ENCODE results near the gene ALOX5.
A peak's percentile ranks its signal among the peaks of the same experiment; 100 is the strongest.
"Not testable (repeated sequence)": the region's sequence is repeated elsewhere in the genome, so short reads cannot be mapped to it uniquely, and the experiment has no call there.

Gene ALOX5

DNA sequence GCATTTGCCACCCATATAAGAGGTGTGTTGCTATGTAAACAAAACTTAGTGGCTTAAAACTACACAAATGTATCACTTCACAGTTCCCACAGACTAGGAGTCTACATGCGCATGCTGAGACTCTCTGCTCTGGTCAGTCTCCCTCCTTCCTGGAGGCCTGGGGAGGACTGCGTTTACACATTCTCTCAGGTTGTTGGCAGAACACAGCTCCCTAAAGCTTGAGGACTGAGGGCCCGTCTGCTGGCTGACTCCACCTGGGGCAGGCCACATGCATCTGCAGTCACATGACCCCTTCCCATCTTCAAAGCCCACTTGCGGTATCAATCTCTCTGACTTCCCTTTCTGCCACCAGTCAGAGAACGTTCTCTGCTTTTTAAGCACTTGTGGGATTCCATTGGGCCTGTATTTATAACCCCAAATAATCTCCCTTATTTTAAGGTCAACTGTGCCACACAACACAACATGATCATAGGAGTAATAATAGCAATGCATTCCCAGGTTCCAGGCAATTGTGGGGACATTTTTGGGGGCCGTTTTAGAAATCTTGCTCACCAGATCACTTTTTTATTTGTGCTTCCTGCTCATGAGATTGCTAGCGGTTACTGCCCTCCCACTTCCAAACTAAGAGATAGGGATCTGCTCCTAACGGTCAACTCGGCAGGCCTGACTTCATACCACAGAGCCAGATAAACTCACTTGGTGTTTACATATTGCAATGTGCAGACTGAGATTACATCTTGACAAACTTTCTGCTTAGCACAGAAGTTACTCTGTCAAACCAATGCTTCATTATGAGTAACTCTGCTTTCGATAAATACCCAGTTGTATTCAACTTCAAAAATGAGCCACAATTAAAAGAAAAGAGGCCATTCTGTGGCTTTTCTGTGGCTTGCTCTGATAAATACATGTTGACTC lies 96.3 kb downstream of the ALOX5 start:
- peak in 4 of 5 donors; percentile 20 to 72 (median 38) for DNase-seq

DNA sequence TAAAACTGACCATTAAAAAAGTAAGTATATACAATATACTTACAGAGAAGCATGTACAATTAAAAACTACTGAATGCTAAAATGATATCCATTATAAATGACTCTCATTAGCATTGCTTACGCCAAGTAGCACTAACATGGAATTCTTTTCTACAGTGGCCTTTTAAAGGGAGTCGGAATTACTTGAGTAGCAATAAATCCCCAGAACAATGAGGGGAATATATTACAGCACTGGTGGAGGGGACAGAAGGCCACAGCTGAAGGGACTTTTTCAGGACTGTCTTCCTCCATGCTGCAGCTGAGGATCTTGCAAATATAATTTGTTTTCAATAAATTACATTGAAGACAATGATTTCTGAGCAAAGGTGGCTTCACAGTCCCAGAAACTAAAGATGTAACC lies 97.0 kb downstream of the ALOX5 start:
- DNase-seq: no peak

DNA sequence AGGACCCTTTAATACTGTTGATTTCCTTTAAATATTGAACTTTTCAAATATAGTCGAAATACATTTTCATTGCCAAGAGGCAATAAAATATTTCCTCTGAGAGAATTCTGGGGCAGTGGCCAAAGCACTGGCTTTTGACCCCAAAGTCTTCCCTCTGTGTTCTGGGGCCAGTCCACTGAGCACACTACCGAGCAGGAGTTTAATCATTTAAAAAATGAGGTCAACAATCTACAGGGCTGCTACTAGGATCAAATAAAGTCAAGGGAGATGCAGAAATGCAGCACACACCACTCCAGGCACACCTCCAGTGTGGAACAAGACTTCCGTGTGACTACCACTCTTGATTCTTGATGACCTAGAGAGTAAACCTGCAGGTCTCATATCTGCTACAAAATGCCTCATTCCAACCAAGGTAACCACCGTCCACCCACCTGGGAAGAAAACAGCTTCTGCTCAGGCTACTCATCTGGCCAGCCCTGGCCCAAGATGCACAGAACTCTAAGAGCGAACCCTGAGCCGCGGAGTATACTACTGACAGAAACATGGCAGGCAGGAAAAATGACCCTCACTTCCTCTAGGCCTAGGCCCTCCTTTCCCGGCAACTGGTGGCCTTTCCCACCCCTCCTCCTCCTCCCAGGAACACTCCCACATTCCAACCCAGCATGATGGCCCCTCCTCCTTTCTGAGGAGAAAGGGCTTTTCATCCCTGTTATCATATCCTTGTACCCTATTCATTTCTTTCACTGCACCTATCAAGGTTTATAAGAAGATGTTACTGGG lies 97.7 kb downstream of the ALOX5 start:
- DNase-seq: no peak

DNA sequence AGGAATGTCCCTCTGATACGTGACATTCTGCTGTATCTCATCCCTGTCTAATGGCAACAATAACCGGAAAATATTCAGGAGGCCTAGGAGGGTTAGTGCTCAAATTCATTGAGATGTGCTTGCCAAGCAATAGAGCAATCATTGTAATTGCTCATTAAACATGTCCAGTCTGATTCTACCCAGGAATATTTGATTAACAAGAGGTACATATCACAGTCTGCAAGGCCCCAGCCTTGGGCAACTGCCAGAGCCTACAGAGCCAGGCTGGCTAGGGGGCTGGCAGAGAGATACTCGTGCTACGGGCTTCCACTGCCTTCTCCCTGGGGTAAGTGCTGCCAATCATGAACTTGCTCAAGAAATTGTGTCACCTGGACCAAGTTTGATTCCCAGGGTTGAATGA lies 99.1 kb downstream of the ALOX5 start:
- DNase-seq: no peak

DNA sequence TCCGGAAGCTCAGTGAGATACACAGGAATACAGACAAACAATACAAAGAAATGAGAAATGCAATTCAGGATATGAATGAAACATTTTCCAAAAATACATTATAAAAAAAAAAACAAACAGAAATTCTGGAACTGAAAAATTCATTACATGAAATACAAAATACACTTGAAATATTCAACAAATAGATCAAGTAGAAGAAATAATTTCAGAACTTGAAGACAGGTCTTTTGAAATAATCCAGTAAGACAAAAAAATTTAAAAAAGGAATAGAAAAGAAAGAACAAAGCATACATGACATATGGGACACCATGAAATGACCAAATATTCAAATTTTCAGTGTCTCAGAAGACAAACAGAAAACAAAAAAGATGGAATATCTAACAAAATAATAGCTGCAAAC lies 102.5 kb downstream of the ALOX5 start:
- no peak for DNase-seq

DNA sequence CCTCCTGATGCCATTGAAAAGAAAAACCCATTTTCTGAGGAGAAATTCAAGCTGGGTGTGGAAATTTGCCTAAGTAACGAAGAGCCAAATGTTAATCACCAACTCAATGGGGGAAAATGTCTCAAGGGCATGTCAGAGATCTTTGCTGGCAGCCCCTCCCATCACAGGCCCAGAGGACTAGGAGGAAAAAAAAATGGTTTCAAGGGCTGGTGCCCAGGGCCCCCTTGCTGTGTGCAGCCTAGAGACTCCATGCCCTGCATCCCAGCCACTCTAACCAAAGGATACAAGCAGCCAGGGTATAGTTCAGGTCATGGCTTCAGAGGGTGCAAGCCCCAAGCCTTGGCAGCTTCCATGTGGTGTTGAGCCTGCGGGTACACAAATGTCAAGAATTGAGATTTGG lies 106.3 kb downstream of the ALOX5 start:
- DNase-seq: no peak

DNA sequence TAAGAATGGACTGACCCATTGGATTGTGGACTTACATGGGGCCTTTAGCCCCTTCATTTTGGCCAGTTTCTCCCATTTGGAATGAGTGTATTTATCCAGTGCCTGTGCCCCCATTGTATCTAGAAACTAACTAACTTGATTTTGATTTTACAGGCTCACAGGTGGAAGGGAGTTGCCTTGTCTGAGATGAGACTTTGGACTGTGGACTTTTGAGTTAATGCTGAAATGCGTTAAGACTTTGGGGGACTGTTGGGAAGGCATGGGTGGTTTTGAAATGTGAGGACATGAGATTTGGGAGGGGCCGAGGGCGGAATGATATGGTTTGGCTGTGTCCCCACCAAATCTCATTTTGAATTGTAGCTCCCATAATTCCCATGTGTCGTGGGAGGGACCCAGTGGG lies 107.1 kb downstream of the ALOX5 start:
- not testable (repeated sequence) for DNase-seq

DNA sequence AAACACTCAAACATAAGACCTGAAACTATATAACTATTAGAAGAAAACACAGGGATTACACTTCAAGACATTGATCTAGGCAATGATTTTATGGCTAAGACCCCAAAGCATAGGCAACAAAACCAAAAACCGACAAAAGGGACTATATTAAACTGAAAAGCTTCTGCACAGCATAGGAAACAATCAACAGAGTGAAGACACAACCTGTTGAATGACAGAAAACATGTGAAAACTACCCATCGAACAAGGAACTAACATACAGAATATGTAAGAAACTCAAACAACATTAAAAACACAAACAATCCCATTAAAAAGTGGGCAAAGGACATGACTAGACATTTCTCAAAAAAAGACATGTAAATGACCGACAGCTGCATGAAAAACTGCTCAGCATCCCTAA lies 109.0 kb downstream of the ALOX5 start:
- no peak for DNase-seq

DNA sequence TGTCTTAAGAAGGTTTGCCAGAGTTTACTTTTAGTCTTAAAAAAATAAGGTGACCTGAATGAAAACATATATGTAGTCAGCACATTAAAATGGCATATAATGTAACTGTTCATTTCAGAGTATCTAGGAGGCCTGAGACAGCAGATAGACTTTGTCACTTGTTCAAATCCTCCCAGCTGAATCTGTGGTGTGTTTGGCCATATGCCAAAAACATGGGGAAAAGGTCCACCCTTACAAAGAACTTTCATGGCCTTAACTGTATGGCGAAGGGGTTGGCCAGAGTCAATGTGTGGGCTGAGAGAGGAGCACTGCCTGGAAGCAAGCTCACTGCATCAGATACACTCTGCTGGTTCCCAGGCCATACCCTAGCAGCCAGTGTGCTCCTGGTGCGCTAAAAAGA lies 113.7 kb downstream of the ALOX5 start:
- DNase-seq: no peak

DNA sequence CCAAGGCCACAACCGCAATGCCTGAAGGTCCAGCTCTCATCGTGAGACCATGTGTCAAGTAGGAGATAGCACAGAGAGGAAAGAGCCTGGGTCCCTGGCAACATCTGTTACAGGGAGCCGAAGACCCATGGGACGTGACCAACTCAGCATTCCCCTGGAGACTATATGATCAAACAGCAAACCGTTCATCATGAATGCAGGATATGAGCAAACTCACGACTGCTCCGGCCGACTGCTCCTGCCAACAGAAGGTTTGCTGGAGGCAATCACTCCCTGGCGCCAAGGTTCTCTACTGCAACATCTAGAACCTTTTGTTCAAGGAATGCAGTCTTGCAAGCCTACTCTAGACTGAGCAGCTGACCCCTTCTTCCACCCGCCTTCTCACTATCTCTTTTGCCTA lies 114.3 kb downstream of the ALOX5 start:
- no peak for DNase-seq

DNA sequence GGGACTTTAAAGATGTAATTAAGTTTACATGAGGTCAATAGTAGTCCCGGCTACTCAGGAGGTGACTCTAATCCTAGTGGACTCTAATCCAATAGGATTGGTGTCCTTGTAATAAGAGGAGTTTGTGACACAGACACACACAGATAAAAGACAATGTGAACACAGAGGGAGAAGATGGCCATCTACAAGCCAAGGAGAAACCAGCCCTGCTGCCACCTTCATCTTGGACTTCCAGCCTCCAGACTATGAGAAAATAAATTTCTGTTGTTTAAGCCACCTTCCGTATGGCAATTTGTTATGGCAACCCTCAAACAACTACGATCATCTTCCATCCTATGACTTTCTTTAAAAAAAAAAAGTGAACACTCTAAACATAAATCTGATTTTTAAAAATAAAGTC lies 116.3 kb downstream of the ALOX5 start:
- DNase-seq: no peak

DNA sequence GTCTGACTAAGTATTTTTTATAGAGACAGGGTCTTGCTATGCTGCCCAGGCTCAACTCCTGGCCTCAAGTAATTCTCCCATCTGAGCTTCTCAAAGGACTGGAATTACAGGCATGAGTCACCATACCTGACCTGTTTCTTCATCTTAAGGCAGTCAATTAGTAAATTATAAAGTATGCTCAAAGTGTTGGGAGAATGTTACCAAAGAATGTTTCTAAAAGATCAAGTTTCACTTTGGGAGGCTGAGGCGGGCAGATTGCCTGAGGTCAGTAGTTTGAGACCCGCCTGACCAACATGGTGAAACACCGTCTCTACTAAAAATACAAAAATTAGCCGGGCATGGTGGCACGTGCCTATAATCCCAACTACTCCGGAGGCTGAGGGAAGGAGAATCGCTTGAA lies 117.0 kb downstream of the ALOX5 start:
- no peak for DNase-seq
